Upper lobe of right lung (tissue), 1 donor: ENCODE results near the gene PLA2G4A. TPM values are rescaled to one million over a fixed set of nuclear protein-coding genes. Genes with fewer than 3 reads are reported as not detected.

Source experiments
- ATAC-seq: fragments of 200-7000 bp; cut with Tn5 transposase; one replicate; pipeline ENCODE4 v1.9.1; 2020; ENCODE audit warnings: mild to moderate bottlenecking, moderate library complexity
- DNase-seq: peaks from one replicate; pipeline ENCODE4 v3.0.0-alpha.2; 2020
- H3K27ac ChIP-seq: fragments of 200-600 bp; one replicate; pipeline ENCODE4 v1.8.0; 2022
- H3K27me3 ChIP-seq: fragments of 200-600 bp; one replicate; pipeline ENCODE4 v1.8.0; 2022; ENCODE audit warnings: mild to moderate bottlenecking
- H3K36me3 ChIP-seq: fragments of 200-600 bp; one replicate; pipeline ENCODE4 v1.8.0; 2022
- H3K4me1 ChIP-seq: fragments of 200-600 bp; one replicate; pipeline ENCODE4 v1.8.0; 2022
- H3K4me3 ChIP-seq: fragments of 200-600 bp; one replicate; pipeline ENCODE4 v1.8.0; 2022; ENCODE audit warnings: mild to moderate bottlenecking
- H3K9me3 ChIP-seq: fragments of 200-600 bp; one replicate; pipeline ENCODE4 v1.8.0; 2022
- CTCF ChIP-seq: fragments of 200-600 bp; IDR thresholded peaks from one replicate; pipeline ENCODE4 v1.8.0; 2022; ENCODE audit warnings: antibody characterized with exemption
- intact Hi-C: fragments of 100-400 bp; cut with DNase I; formaldehyde crosslinking; loops from one replicate; pipeline ENCODE4 v1.11.0; 2022
- total RNA-seq: library from RNA; stranded (reverse); fragmentation: NEBNext Ultra II Directional; extraction: Animal tissue kit (Norgen Biotek cat#: 25700); gene quantifications from one replicate; pipeline ENCODE4 v1.2.1, GENCODE V29; 2021
- donor health status: DM: no; HTN: yes; CAD: no; lungs with severe emphysema.

Gene PLA2G4A
- total RNA-seq, 1 donor from 2014 or later: 10.7 TPM

GRCh38 chr1:186897008-186897407 is 68.3 kb downstream of the PLA2G4A start:
- H3K27ac ChIP-seq: no peak overlapping the region
- intact Hi-C loops: no loop called here

GRCh38 chr1:186899577-186899976 is 70.8 kb downstream of the PLA2G4A start:
- ATAC-seq (no peak), DNase-seq (no peak)
- Histone ChIP-seq H3K27ac (no peak overlapping the region), H3K9me3 (no peaks in the 10 kb centered on the region), H3K36me3 (no peaks in the 10 kb centered on the region), H3K4me1 (no peaks in the 10 kb centered on the region), H3K4me3 (no peak overlapping the region), H3K27me3 (no peaks in the 10 kb centered on the region)
- TF ChIP-seq CTCF: no peak
- intact Hi-C loops: no loop called here

More at GRCh38 chr1:186897008-186897407, 68.3 kb downstream of the PLA2G4A start:
- Histone ChIP-seq H3K36me3 (no peaks in the 10 kb centered on the region), H3K4me3 (no peak overlapping the region), H3K9me3 (no peaks in the 10 kb centered on the region), H3K27me3 (no peaks in the 10 kb centered on the region), H3K4me1 (no peaks in the 10 kb centered on the region)
- ATAC-seq: no peak
- no peak for TF ChIP-seq CTCF
- no peak for DNase-seq

DNA sequence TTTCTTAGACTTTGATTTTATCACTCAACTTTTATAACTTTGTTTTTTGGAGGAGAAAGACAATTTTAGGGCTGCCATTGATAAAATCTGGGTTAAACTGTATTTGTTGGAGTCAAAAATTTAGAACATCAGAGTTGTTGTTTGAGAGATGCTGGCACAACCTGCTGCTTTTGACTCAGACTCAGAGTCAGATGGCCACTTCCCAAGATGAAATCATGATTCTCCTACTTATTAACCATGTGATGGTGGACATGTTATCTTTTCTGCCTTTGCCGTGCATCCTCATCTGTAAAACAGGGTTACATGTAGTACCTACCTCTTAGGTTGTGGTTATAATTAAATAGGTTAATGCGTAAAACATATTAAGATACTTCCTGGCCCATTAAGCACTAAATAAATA is 71.2 kb downstream of the PLA2G4A start:
- no peaks in the 10 kb centered on the region for H3K27me3 ChIP-seq
- no peak for DNase-seq
- no peak for ATAC-seq
- no peaks in the 10 kb centered on the region for H3K36me3 ChIP-seq
- no peaks in the 10 kb centered on the region for H3K4me1 ChIP-seq
- H3K4me3 ChIP-seq: no peak overlapping the region
- intact Hi-C loops: no loop called here
- no peak for TF ChIP-seq CTCF
- H3K9me3 ChIP-seq: no peaks in the 10 kb centered on the region
- no peak overlapping the region for H3K27ac ChIP-seq

GRCh38 chr1:186900539-186901237 is 71.9 kb downstream of the PLA2G4A start:
- H3K27me3 ChIP-seq: no peaks in the 10 kb centered on the region
- ATAC-seq: no peak

DNA sequence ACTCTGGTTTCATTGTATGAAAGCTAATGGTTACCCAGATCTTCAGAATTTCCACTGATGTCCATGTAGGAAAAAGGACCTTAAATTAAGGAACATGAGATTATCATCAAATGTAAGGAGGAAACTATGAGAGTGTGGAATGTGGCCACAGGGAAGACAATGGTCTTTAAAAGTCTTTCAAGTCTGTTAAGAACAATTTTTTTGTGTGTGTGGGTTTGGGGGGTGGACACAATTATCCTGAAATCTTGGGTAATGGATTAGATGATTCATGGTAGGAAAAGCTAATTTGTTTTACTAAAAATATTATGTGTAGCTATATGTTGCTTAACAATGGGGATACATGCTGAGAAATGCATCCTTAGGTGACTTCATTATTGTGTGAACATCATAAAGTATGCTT is 72.9 kb downstream of the PLA2G4A start:
- no peaks in the 10 kb centered on the region for H3K9me3 ChIP-seq
- DNase-seq: no peak
- no peak for ATAC-seq

More at GRCh38 chr1:186900539-186901237, 71.9 kb downstream of the PLA2G4A start:
- DNase-seq: no peak
- Histone ChIP-seq H3K27ac (no peak overlapping the region), H3K4me1 (no peaks in the 10 kb centered on the region), H3K4me3 (no peak overlapping the region), H3K36me3 (no peaks in the 10 kb centered on the region), H3K9me3 (no peaks in the 10 kb centered on the region)
- intact Hi-C loops: no loop called here
- TF ChIP-seq CTCF: no peak

More for the DNA sequence above, 72.9 kb downstream of the PLA2G4A start:
- no peak for TF ChIP-seq CTCF
- H3K4me1 ChIP-seq: no peaks in the 10 kb centered on the region
- no peak overlapping the region for H3K27ac ChIP-seq
- no peak overlapping the region for H3K4me3 ChIP-seq
- intact Hi-C loops: no loop called here
- H3K27me3 ChIP-seq: no peaks in the 10 kb centered on the region
- no peaks in the 10 kb centered on the region for H3K36me3 ChIP-seq
